HG02678 (cell line): ENCODE measurements around the gene SORL1.

Source experiments
- ATAC-seq: cut with Tn5 transposase; IDR thresholded peaks from one replicate; pipeline ENCODE4 v1.9.1; 2021; ENCODE audit warnings: mild to moderate bottlenecking, moderate library complexity; ENCODE audit not compliant: unreplicated experiment

Gene SORL1

DNA sequence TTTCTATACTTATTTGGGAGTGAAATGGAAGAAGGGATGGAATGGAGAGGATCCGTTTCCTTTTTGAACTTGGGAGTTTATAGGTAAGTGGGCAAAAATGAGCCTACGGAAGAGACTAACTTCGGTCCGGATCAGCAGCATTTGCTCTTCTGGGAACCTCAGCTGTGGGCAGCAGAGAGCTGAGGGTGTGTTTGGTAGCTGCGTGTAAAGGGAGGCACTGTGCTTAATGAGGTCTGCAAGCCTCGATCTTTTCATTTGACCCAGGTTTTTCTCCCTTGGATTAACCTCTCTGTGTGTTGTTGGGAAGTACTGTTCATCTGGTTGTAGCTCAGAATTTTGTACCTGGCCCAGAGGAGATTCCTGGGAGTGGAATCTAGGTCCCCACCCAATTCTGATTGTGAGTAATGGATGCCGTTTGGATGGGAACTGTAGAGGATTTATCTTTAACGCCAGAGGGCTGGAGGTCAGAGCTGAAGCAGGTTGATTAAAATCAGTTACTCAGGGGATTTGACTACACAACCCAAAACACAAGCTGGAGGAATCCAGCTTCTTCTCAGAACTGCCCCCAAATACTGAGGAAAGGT lies 202.2 kb downstream of the SORL1 start:
- ATAC-seq, result no peak

- no peak for ATAC-seq
Observed at GRCh38 chr11:121654843-121655536, 202.9 kb downstream of the SORL1 start.

DNA sequence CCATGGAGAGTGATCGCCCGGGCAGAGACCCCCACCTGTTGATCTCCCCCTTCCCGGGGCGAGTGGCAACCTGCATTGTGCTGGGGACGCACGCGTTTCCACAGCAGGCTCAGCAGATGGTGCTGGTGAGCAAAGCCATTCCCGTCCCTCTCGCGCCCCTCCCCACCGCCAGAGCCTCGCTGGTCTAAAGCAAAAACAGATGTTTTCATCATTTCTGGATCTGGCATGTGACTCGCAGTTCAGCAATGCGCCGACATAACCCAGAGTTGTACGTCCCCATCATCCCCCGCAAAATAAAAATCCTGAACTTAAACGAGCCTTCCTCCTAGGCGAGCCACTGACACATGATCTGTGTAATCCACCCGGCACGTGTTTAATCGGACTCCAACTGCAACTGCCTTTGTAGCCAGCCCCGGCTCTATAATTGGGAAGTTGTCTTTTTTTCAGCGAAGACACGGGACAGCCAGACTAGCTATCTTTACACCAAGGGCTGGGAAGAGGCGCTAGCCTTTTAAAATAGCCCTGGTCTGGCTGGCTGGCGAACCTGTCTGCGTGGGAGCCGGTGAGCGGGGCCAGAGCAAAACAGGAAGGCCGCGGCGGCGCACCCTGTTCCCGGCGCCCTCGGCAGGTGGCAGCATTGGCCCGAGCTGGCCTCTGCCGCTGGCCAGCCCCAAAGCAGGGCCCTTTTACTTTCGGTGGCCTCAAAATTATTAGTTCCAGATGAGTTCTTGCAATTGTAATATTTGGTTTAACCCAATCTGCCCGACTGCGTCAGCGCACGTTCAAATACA lies 203.6 kb downstream of the SORL1 start:
- ATAC-seq, result peak; percentile 93

GRCh38 chr11:121656328-121657090 lies 204.4 kb downstream of the SORL1 start:
- ATAC-seq, result no peak

GRCh38 chr11:121657146-121657545 lies 205.0 kb downstream of the SORL1 start:
- ATAC-seq, result no peak

GRCh38 chr11:121659811-121660210 lies 207.7 kb downstream of the SORL1 start:
- no peak for ATAC-seq

- ATAC-seq, result no peak
Observed at GRCh38 chr11:121661880-121662486, 209.9 kb downstream of the SORL1 start.

DNA sequence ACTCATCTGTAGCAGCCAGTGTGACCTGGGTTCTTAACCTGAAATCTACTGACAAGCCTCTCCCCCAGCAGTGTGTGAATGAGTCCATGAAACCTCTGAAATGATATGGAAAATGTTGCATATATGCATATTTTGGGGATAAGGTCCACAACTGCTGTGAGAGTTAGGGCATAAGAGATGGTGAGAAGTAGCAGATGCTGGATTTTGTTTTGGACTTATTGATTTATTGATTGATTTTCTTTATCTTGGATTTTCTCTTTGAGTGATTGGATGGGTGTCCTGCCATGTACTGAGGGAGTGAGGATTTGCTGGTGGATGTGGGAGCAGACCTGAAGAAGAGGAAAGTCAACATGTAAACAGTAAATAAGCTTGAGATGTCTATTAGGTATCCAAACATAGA lies 212.0 kb downstream of the SORL1 start:
- no peak for ATAC-seq

- ATAC-seq, result no peak
Observed at GRCh38 chr11:121665206-121665838, 213.2 kb downstream of the SORL1 start.

- ATAC-seq, result no peak
Observed at GRCh38 chr11:121667836-121668235, 215.7 kb downstream of the SORL1 start.

- no peak for ATAC-seq
Observed at GRCh38 chr11:121669422-121669821, 217.3 kb downstream of the SORL1 start.

GRCh38 chr11:121670266-121670665 lies 218.2 kb downstream of the SORL1 start:
- no peak for ATAC-seq

GRCh38 chr11:121670805-121671282 lies 218.7 kb downstream of the SORL1 start:
- no peak for ATAC-seq

DNA sequence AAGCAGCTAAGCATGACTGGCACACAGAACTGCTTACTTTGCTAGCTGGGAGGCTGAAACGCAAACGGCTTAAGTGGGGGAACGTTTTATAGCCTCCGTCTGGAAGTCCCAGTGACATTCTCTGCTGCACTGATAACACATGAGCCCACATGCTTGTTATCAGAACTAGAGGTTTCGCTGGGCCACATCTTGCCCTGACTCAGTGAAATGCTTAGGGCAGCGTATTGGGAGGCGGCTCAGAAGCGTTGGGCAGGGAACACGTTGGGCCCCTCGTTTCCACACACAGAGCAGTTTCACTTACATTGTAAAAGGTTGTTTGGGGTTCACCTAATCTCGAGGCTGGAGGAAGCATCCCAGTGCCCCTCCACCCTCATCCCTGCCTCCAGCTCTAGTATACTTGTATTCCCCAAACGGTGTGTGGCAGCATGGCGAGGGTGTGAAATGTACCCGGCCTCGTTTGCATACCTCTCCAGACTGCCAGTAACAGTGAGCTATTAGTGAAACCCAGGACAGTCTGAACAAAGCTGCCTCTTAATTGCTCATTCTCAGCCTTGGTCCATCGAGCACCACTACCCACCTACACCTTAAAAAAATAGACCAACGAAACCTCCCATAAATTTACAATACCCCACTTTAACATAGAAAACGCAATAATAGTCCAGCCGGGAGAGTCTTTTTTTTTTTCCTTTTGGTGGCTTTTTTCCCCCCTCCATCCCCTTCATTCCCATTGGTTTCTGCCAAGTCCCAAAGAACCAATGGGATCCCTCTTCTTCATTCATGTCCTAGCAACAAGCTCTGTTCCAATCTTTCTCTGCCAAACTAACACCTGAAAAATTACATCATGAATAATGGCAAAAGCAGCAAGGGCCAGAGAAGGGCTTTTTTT lies 219.4 kb downstream of the SORL1 start:
- ATAC-seq, result no peak

GRCh38 chr11:121672630-121673487 lies 220.7 kb downstream of the SORL1 start:
- no peak for ATAC-seq

DNA sequence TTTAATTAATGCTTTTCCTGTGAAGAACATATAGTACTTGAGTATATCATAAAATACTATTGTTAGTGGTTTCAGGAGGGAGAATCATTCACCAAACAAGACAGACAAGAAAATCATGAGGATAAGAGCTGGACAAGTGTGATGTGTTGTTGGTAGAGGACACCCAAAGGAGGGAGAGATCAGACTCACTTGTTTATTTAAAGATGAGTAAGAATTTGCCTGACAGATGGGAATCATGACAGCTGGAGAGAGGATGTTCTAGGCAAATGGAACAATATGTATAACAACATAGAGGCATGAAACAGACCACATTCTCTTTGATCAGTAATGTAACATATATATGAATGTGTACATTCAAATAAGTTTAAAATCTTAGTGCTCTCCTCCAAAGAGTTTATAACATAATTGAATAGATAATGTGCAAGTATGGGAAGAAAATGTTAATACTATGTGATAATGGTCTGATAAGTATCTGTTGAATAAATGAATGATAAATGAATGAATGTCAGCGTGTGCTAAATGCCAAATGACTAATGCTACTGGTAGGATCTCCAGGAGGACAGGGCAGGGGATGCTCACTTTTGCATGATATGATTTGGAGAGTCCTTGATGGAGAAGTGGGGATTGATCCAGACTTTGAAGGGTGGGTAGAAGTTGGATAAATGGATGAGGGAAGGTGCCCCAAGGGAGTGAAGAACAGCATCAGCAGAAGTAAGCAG lies 229.6 kb downstream of the SORL1 start:
- no peak for ATAC-seq
